SK-N-SH treated with all-trans-retinoic acid at 6 μM for 48 hours (cell line): ENCODE results near the gene CCDC8.

Experiments
- ATAC-seq: fragments of 200-7000 bp; cut with Tn5 transposase; 3 replicates; pipeline ENCODE4 v1.9.1; 2020; ENCODE audit warnings: mild to moderate bottlenecking, moderate library complexity
- ARNTL ChIP-seq: fragments of 450-650 bp; formaldehyde crosslinking; IDR thresholded peaks from 2 replicates; pipeline ENCODE4 v1.5.0; 2020; ENCODE audit warnings: low read depth, mild to moderate bottlenecking, moderate library complexity, borderline replicate concordance
- BACH2 ChIP-seq: fragments of 250-450 bp; sonication (Bioruptor Pico); IDR thresholded peaks from 2 replicates; pipeline ENCODE4 v1.9.0; 2021; ENCODE audit warnings: mild to moderate bottlenecking, borderline replicate concordance
- ESRRG ChIP-seq: fragments of 250-450 bp; sonication (Bioruptor Pico); IDR thresholded peaks from 2 replicates; pipeline ENCODE4 v1.6.1; 2021; ENCODE audit warnings: mild to moderate bottlenecking
- GLIS3 ChIP-seq: fragments of 250-450 bp; sonication (Bioruptor Pico); IDR thresholded peaks from 2 replicates; pipeline ENCODE4 v1.5.0; 2020; ENCODE audit warnings: mild to moderate bottlenecking, moderate library complexity
- ISL1 ChIP-seq: fragments of 250-450 bp; sonication (Bioruptor Pico); IDR thresholded peaks from 2 replicates; pipeline ENCODE4 v2.1.2; 2022; ENCODE audit warnings: mild to moderate bottlenecking, moderate library complexity
- OSR1 ChIP-seq: fragments of 250-450 bp; sonication (Bioruptor Pico); IDR thresholded peaks from 2 replicates; pipeline ENCODE4 v1.8.0; 2022; ENCODE audit warnings: moderate library complexity, mild to moderate bottlenecking, inconsistent platforms
- PPARA ChIP-seq: fragments of 250-450 bp; sonication (Bioruptor Pico); IDR thresholded peaks from 2 replicates; pipeline ENCODE4 v1.5.0; 2020; ENCODE audit warnings: mild to moderate bottlenecking, borderline replicate concordance
- RARB ChIP-seq: fragments of 250-450 bp; sonication (Bioruptor Pico); IDR thresholded peaks from 2 replicates; pipeline ENCODE4 v1.8.0; 2021; ENCODE audit warnings: mild to moderate bottlenecking, moderate library complexity
- SNAI2 ChIP-seq: fragments of 250-450 bp; sonication (Bioruptor Pico); IDR thresholded peaks from 2 replicates; pipeline ENCODE4 v1.5.0; 2020; ENCODE audit warnings: mild to moderate bottlenecking, moderate library complexity
- TCF4 ChIP-seq: fragments of 250-450 bp; sonication (Bioruptor Pico); IDR thresholded peaks from 2 replicates; pipeline ENCODE4 v1.8.0; 2021; ENCODE audit warnings: mild to moderate bottlenecking, moderate library complexity, borderline replicate concordance
- TOX ChIP-seq: fragments of 250-450 bp; sonication (Bioruptor Pico); IDR thresholded peaks from 2 replicates; pipeline ENCODE4 v1.8.0; 2021; ENCODE audit warnings: mild to moderate bottlenecking, moderate library complexity, borderline replicate concordance
- ZC3H10 ChIP-seq: fragments of 250-450 bp; sonication (Bioruptor Pico); IDR thresholded peaks from 2 replicates; pipeline ENCODE4 v1.5.1; 2021; ENCODE audit warnings: mild to moderate bottlenecking, moderate library complexity
- ZFP3 ChIP-seq: fragments of 250-450 bp; sonication (Bioruptor Pico); IDR thresholded peaks from 2 replicates; pipeline ENCODE4 v1.5.0; 2020; ENCODE audit warnings: mild to moderate bottlenecking, moderate library complexity
- ZNF565 ChIP-seq: fragments of 450-650 bp; formaldehyde crosslinking; conservative IDR thresholded peaks from 2 replicates; pipeline ENCODE4 v1.5.0; 2020; ENCODE audit warnings: low read depth, mild to moderate bottlenecking, moderate library complexity
- ZNF70 ChIP-seq: fragments of 450-650 bp; formaldehyde crosslinking; IDR thresholded peaks from 2 replicates; pipeline ENCODE4 v1.5.0; 2020; ENCODE audit warnings: mild to moderate bottlenecking, moderate library complexity
- TF ChIP-seq, protein P1 (sequence below): fragments of 250-450 bp; sonication (Bioruptor Pico); IDR thresholded peaks from 2 replicates; pipeline ENCODE4 v1.5.0; 2020; ENCODE audit warnings: mild to moderate bottlenecking, moderate library complexity
- TF ChIP-seq, protein P2 (sequence below): fragments of 250-450 bp; sonication (Bioruptor Pico); IDR thresholded peaks from 2 replicates; pipeline ENCODE4 v1.5.1; 2021; ENCODE audit warnings: mild to moderate bottlenecking, moderate library complexity
- TF ChIP-seq, protein P3 (sequence below): fragments of 250-450 bp; sonication (Bioruptor Pico); IDR thresholded peaks from 2 replicates; pipeline ENCODE4 v1.8.0; 2020; ENCODE audit warnings: mild to moderate bottlenecking, moderate library complexity, borderline replicate concordance
- TF ChIP-seq, protein P4 (sequence below): fragments of 250-450 bp; sonication (Bioruptor Pico); IDR thresholded peaks from 2 replicates; pipeline ENCODE4 v1.5.1; 2020; ENCODE audit warnings: low read depth, mild to moderate bottlenecking, moderate library complexity
- TF ChIP-seq, protein P5 (sequence below): fragments of 250-450 bp; sonication (Bioruptor Pico); IDR thresholded peaks from 2 replicates; pipeline ENCODE4 v1.8.0; 2021; ENCODE audit warnings: low read depth, mild to moderate bottlenecking, moderate library complexity, borderline replicate concordance

CCDC8 gene

DNA sequence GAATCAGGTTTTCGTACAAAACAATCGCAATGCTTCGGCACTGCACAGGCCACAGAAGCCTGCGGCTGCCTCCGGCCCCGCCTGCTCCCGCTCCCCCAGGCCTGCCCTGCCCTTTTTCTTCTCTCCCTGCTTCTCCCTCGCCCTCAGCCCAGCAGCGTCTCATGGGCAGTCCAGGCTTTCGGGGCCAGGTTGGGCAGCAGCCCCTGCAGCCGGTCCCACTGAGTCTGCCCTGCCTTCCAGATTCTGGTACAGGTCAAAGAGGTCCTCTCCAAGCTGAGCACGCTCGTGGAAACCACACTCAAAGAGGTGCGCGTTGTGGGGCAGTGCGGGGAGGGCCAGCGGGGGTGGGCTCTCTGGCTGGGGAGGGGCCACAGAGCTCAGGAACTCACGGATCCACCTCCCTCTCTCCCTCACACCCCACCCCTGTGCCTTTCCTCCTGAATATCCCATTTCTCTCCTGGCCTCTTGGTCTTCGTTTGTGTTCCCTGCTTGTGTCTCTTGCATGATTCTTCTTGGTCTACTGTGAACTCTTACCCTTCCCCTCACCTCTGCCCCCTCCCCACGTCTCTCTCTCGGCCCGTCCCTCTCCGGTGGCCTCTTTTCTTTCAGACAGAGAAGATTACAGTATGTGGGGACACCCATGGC lies 30.1 kb downstream of the CCDC8 start:
- TF ChIP-seq, protein P1, sequence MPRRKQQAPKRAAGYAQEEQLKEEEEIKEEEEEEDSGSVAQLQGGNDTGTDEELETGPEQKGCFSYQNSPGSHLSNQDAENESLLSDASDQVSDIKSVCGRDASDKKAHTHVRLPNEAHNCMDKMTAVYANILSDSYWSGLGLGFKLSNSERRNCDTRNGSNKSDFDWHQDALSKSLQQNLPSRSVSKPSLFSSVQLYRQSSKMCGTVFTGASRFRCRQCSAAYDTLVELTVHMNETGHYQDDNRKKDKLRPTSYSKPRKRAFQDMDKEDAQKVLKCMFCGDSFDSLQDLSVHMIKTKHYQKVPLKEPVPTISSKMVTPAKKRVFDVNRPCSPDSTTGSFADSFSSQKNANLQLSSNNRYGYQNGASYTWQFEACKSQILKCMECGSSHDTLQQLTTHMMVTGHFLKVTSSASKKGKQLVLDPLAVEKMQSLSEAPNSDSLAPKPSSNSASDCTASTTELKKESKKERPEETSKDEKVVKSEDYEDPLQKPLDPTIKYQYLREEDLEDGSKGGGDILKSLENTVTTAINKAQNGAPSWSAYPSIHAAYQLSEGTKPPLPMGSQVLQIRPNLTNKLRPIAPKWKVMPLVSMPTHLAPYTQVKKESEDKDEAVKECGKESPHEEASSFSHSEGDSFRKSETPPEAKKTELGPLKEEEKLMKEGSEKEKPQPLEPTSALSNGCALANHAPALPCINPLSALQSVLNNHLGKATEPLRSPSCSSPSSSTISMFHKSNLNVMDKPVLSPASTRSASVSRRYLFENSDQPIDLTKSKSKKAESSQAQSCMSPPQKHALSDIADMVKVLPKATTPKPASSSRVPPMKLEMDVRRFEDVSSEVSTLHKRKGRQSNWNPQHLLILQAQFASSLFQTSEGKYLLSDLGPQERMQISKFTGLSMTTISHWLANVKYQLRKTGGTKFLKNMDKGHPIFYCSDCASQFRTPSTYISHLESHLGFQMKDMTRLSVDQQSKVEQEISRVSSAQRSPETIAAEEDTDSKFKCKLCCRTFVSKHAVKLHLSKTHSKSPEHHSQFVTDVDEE (CRISPR knock-in tag) = no peak
- TF ChIP-seq SNAI2 (CRISPR knock-in tag) (no peak), BACH2 (no peak), ISL1 (CRISPR knock-in tag) (no peak), ZC3H10 (CRISPR knock-in tag) (no peak), ZFP3 (no peak), ESRRG (CRISPR knock-in tag) (no peak), ZNF565 (CRISPR knock-in tag) (no peak), PPARA (CRISPR knock-in tag) (no peak)
- no peak for ATAC-seq

DNA sequence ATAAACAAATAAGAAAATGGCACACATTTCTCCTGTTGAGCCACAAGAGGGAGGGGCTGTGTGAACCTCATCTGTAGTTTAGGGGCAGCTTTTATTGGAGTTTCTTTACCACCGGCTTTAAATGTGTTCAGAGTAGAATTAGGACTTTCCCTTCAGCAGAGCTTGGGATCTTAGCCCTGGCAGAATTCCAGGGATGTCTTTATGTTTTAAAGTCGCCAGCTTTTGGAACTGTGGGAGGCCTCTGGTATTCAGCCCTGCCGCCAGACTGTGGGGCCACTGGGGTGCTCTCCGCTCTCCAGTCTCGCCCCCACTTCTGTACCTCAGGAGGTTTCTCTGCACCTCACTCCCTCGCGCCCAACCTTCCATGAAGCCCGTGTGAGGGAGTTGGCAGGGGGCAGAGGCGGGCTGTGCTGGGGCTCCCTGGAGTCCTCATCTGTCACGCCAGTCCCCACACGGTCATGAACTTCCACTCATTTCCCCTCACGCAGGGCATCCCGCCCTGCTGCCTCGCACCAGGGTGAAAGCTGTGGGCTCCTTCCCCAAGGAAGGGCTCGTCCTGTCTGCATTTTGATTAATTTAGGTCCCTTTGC lies 31.5 kb downstream of the CCDC8 start:
- TF ChIP-seq PPARA (CRISPR knock-in tag) = no peak
- ATAC-seq = no peak

DNA sequence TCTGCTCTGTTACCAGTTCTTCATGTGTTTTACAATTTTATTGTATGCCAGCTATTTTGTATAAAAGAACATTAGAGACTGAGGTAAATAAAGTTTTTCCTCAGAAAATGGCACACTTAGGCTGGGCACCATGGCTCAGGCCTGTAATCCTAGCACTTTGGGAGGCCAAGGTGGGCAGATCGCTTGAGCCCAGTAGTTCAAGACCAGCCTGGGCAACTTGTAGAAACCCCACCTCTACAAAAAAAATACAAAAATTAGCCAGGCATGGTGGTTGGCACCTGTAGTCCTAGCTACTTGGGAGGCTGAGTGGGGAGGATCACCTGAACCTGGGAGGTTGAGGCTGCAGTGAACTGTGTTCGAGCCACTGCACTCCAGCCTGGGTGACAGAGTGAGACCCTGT lies 32.0 kb downstream of the CCDC8 start:
- TF ChIP-seq ARNTL (no peak), BACH2 (no peak), ZNF565 (CRISPR knock-in tag) (no peak), ISL1 (CRISPR knock-in tag) (no peak)
- TF ChIP-seq, protein P2, sequence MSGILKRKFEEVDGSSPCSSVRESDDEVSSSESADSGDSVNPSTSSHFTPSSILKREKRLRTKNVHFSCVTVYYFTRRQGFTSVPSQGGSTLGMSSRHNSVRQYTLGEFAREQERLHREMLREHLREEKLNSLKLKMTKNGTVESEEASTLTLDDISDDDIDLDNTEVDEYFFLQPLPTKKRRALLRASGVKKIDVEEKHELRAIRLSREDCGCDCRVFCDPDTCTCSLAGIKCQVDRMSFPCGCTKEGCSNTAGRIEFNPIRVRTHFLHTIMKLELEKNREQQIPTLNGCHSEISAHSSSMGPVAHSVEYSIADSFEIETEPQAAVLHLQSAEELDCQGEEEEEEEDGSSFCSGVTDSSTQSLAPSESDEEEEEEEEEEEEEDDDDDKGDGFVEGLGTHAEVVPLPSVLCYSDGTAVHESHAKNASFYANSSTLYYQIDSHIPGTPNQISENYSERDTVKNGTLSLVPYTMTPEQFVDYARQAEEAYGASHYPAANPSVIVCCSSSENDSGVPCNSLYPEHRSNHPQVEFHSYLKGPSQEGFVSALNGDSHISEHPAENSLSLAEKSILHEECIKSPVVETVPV (CRISPR knock-in tag) = no peak
- ATAC-seq = no peak

DNA sequence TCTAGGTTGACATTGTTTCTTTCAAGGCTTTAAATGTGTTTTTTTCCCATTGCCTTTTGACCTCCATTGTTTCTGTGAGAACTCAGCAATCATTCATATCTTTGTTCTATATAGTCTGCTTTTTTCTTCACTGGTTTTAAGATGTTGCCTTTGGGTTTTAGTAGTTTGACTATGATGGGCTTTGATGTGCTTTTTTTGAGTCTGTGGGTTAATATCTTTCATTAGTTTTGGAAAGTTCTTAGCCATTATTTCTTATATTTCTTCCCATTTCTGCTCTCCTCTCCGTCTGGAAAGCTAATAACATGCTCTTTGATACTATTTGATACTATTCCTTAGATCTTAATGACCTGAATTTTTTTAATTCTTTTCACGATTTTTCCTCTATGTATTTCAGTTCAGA lies 32.7 kb downstream of the CCDC8 start:
- TF ChIP-seq PPARA (CRISPR knock-in tag) = no peak
- TF ChIP-seq TOX (CRISPR knock-in tag) = no peak
- no peak for TF ChIP-seq ESRRG (CRISPR knock-in tag)
- no peak for TF ChIP-seq ZNF565 (CRISPR knock-in tag)
- TF ChIP-seq OSR1 (CRISPR knock-in tag) = no peak
- no peak for TF ChIP-seq BACH2
- TF ChIP-seq TCF4 (CRISPR knock-in tag) = no peak
- TF ChIP-seq, protein P3, sequence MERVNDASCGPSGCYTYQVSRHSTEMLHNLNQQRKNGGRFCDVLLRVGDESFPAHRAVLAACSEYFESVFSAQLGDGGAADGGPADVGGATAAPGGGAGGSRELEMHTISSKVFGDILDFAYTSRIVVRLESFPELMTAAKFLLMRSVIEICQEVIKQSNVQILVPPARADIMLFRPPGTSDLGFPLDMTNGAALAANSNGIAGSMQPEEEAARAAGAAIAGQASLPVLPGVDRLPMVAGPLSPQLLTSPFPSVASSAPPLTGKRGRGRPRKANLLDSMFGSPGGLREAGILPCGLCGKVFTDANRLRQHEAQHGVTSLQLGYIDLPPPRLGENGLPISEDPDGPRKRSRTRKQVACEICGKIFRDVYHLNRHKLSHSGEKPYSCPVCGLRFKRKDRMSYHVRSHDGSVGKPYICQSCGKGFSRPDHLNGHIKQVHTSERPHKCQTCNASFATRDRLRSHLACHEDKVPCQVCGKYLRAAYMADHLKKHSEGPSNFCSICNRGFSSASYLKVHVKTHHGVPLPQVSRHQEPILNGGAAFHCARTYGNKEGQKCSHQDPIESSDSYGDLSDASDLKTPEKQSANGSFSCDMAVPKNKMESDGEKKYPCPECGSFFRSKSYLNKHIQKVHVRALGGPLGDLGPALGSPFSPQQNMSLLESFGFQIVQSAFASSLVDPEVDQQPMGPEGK (CRISPR knock-in tag) = no peak
- no peak for TF ChIP-seq SNAI2 (CRISPR knock-in tag)
- TF ChIP-seq ZC3H10 (CRISPR knock-in tag) = no peak
- TF ChIP-seq, protein P4, sequence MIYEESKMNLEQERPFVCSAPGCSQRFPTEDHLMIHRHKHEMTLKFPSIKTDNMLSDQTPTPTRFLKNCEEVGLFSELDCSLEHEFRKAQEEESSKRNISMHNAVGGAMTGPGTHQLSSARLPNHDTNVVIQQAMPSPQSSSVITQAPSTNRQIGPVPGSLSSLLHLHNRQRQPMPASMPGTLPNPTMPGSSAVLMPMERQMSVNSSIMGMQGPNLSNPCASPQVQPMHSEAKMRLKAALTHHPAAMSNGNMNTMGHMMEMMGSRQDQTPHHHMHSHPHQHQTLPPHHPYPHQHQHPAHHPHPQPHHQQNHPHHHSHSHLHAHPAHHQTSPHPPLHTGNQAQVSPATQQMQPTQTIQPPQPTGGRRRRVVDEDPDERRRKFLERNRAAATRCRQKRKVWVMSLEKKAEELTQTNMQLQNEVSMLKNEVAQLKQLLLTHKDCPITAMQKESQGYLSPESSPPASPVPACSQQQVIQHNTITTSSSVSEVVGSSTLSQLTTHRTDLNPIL (CRISPR knock-in tag) = no peak
- no peak for TF ChIP-seq ZNF70 (CRISPR knock-in tag)
- no peak for TF ChIP-seq ISL1 (CRISPR knock-in tag)
- no peak for TF ChIP-seq RARB (CRISPR knock-in tag)
- TF ChIP-seq, protein P5, sequence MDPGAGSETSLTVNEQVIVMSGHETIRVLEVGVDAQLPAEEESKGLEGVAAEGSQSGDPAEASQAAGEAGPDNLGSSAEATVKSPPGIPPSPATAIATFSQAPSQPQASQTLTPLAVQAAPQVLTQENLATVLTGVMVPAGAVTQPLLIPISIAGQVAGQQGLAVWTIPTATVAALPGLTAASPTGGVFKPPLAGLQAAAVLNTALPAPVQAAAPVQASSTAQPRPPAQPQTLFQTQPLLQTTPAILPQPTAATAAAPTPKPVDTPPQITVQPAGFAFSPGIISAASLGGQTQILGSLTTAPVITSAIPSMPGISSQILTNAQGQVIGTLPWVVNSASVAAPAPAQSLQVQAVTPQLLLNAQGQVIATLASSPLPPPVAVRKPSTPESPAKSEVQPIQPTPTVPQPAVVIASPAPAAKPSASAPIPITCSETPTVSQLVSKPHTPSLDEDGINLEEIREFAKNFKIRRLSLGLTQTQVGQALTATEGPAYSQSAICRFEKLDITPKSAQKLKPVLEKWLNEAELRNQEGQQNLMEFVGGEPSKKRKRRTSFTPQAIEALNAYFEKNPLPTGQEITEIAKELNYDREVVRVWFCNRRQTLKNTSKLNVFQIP (CRISPR knock-in tag) = no peak
- no peak for TF ChIP-seq GLIS3 (CRISPR knock-in tag)
- TF ChIP-seq, all 23 proteins: peak for 0
- no peak for ATAC-seq
